SK-N-MC (cell line): ENCODE measurements around the gene CYRIA.

Experiments used
- DNase-seq: peaks from one replicate; pipeline ENCODE4 v3.0.0-alpha.2; 2011; ENCODE audit warnings: low read depth, low spot score
- H3K27ac ChIP-seq: fragments of 200-600 bp; sonication (generic); 2 replicates; pipeline ENCODE4 v1.5.1; 2016; ENCODE audit warnings: mixed run types
- H3K36me3 ChIP-seq: fragments of 200-600 bp; sonication (generic); 2 replicates; pipeline ENCODE4 v1.6.1; 2017; ENCODE audit warnings: antibody characterized with exemption, low read length, mixed read lengths; ENCODE audit not compliant: insufficient read depth
- H3K4me3 ChIP-seq: fragments of 200-600 bp; sonication (generic); 2 replicates; pipeline ENCODE4 v1.5.1; 2016
- H3K9ac ChIP-seq: fragments of 200-600 bp; sonication (generic); 2 replicates; pipeline ENCODE4 v1.8.0; 2017; ENCODE audit warnings: mixed run types, mixed read lengths; ENCODE audit not compliant: insufficient read length
- H3K9me3 ChIP-seq: fragments of 200-600 bp; sonication (generic); 2 replicates; pipeline ENCODE4 v1.6.1; 2017; ENCODE audit warnings: low read depth, mild to moderate bottlenecking, antibody characterized with exemption, low read length, moderate library complexity, mixed read lengths
- EZH2 ChIP-seq: fragments of 200-600 bp; sonication (generic); IDR thresholded peaks from one replicate; pipeline ENCODE4 v1.6.1; 2017; ENCODE audit warnings: antibody characterized with exemption
- FOXP2 ChIP-seq: optimal IDR thresholded peaks from 2 replicates; pipeline ENCODE3; 2011; ENCODE audit warnings: mild to moderate bottlenecking, moderate library complexity; ENCODE audit not compliant: insufficient read depth; ENCODE audit errors: extremely low read length, control extremely low read depth
- POLR2AphosphoS5 ChIP-seq: IDR thresholded peaks from 2 replicates; pipeline ENCODE4 v1.6.1; 2012; ENCODE audit warnings: mild to moderate bottlenecking, low read depth, low read length, borderline replicate concordance

Gene CYRIA

GRCh38 chr2:16663121-16663905 lies 2.3 kb downstream of the CYRIA start:
- no peak for TF ChIP-seq FOXP2
- no peak for TF ChIP-seq POLR2AphosphoS5
- no peak for TF ChIP-seq EZH2
- no peak for DNase-seq
- no peaks in the 10 kb centered on the region for H3K9me3 ChIP-seq
- H3K4me3 ChIP-seq: peak overlapping the region; percentile 78
- H3K36me3 ChIP-seq: no peaks in the 10 kb centered on the region
- H3K27ac ChIP-seq: no peak overlapping the region
- H3K9ac ChIP-seq: no peak overlapping the region

- Histone ChIP-seq H3K9me3 (no peaks in the 10 kb centered on the region), H3K9ac (no peak overlapping the region), H3K4me3 (no peak overlapping the region), H3K27ac (no peak overlapping the region), H3K36me3 (no peaks in the 10 kb centered on the region)
- no peak for DNase-seq
- TF ChIP-seq FOXP2 (no peak), POLR2AphosphoS5 (no peak), EZH2 (no peak)
These were observed 3.4 kb downstream of the CYRIA start for GRCh38 chr2:16661936-16662839.

- TF ChIP-seq POLR2AphosphoS5: no peak
- no peak for TF ChIP-seq EZH2
- no peak for TF ChIP-seq FOXP2
- no peaks in the 10 kb centered on the region for H3K9me3 ChIP-seq
These were observed 4.1 kb downstream of the CYRIA start for GRCh38 chr2:16661526-16661925.

GRCh38 chr2:16660556-16660955 lies 5.1 kb downstream of the CYRIA start:
- no peak overlapping the region for H3K9ac ChIP-seq
- no peak overlapping the region for H3K4me3 ChIP-seq
- DNase-seq: no peak
- no peaks in the 10 kb centered on the region for H3K36me3 ChIP-seq
- H3K27ac ChIP-seq: no peak overlapping the region
- TF ChIP-seq POLR2AphosphoS5: no peak
- no peak for TF ChIP-seq EZH2
- no peak for TF ChIP-seq FOXP2
- H3K9me3 ChIP-seq: no peaks in the 10 kb centered on the region

More at GRCh38 chr2:16661526-16661925, 4.1 kb downstream of the CYRIA start:
- Histone ChIP-seq H3K27ac (no peak overlapping the region), H3K36me3 (no peaks in the 10 kb centered on the region), H3K4me3 (no peak overlapping the region), H3K9ac (no peak overlapping the region)
- DNase-seq: no peak

GRCh38 chr2:16660114-16660513 lies 5.5 kb downstream of the CYRIA start:
- H3K36me3 ChIP-seq: no peaks in the 10 kb centered on the region
- no peak overlapping the region for H3K9ac ChIP-seq
- no peak overlapping the region for H3K4me3 ChIP-seq
- no peak for TF ChIP-seq EZH2
- TF ChIP-seq POLR2AphosphoS5: no peak
- TF ChIP-seq FOXP2: no peak
- no peaks in the 10 kb centered on the region for H3K9me3 ChIP-seq
- no peak overlapping the region for H3K27ac ChIP-seq
- DNase-seq: no peak

GRCh38 chr2:16658076-16658739 lies 7.4 kb downstream of the CYRIA start:
- Histone ChIP-seq H3K27ac (no peak overlapping the region), H3K9ac (peak overlapping the region; percentile 19), H3K4me3 (no peak overlapping the region), H3K36me3 (no peaks in the 10 kb centered on the region), H3K9me3 (no peaks in the 10 kb centered on the region)
- no peak for DNase-seq
- TF ChIP-seq EZH2 (no peak), POLR2AphosphoS5 (no peak), FOXP2 (no peak)

GRCh38 chr2:16657671-16658070 lies 8.0 kb downstream of the CYRIA start:
- no peaks in the 10 kb centered on the region for H3K36me3 ChIP-seq
- H3K9ac ChIP-seq: peak overlapping the region; percentile 19
- DNase-seq: no peak
- no peak for TF ChIP-seq EZH2
- no peak for TF ChIP-seq FOXP2
- TF ChIP-seq POLR2AphosphoS5: no peak
- H3K4me3 ChIP-seq: no peak overlapping the region
- no peaks in the 10 kb centered on the region for H3K9me3 ChIP-seq
- no peak overlapping the region for H3K27ac ChIP-seq
